NCI-H526 (cell line): ENCODE data around the gene SPTBN5.

Experiments
- DNase-seq, 2 experiments: peaks; one replicate each; lab custom pipeline; 2025; lab: John Stamatoyannopoulos, UW

Gene SPTBN5

DNA sequence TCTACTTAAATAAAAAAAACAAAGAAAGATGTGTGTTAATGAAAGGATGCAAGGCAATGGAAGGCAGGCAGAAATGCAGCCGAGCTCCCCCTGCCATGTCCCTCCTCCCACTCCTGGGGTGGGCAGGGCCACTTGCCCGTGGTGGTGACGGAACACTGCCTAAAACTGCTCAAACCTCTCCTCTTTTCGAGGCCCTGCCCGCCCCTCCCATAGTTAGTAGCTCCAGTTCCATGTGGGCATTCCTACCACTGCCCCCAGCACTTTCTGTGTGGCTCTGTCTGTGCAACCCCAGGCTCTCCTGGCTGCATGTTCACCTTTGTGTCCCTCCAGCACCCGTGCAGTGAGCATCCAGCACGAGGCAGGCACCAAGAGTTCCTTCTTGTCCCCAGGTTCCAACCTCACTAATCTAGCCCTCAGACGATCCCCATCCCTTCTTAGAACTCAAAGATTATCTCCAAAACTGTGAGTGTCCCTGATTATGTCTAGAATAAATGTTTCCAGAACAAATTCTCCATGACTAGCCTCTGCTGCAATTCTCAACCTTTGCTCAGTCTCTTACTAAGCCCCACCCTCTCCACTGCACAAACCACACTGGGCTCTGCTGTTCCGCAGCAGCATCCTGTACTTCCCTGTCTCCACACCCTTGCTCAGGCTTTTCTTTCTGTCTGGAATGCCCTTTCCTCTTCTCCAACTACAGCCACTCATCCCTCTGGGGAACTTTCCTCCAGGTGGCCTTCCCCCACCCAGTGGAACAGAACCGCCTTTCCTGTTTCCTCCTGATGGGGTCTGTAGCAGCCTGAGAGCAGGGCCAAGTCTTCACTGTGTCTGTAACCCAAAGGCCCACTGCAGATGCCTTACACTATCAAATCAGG lies 32.6 kb upstream of the SPTBN5 start:
- DNase-seq = no peak

GRCh38 chr15:41925086-41925608 lies 31.3 kb upstream of the SPTBN5 start:
- no peak for DNase-seq

- no peak for DNase-seq
These were observed 29.6 kb upstream of the SPTBN5 start for GRCh38 chr15:41923401-41923997.

- no peak for DNase-seq
These were observed 28.5 kb upstream of the SPTBN5 start for GRCh38 chr15:41922353-41922752.

DNA sequence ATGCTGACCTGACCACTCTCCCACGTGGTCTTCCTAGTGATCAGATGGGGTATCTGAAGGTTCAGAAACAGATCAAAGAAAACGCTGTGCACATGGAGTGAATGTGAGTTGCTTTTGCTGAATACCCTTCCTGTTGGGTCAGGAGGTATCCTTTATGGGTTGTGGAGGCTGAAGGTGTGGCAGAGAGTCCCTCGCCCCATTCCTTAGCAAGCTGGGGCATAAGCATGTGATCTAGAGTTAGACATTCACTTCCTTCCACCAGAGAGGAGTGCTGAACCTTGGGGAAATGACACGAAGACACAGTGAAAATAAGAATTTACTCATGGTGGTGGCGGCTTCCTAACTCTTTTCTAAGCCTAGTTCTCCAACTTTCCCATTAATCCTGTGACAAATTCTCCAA lies 27.8 kb upstream of the SPTBN5 start:
- DNase-seq = no peak

GRCh38 chr15:41921167-41921566 lies 27.3 kb upstream of the SPTBN5 start:
- no peak for DNase-seq

GRCh38 chr15:41919954-41920538 lies 26.2 kb upstream of the SPTBN5 start:
- DNase-seq = no peak

- DNase-seq = no peak
These were observed 25.5 kb upstream of the SPTBN5 start for GRCh38 chr15:41919201-41919820.

DNA sequence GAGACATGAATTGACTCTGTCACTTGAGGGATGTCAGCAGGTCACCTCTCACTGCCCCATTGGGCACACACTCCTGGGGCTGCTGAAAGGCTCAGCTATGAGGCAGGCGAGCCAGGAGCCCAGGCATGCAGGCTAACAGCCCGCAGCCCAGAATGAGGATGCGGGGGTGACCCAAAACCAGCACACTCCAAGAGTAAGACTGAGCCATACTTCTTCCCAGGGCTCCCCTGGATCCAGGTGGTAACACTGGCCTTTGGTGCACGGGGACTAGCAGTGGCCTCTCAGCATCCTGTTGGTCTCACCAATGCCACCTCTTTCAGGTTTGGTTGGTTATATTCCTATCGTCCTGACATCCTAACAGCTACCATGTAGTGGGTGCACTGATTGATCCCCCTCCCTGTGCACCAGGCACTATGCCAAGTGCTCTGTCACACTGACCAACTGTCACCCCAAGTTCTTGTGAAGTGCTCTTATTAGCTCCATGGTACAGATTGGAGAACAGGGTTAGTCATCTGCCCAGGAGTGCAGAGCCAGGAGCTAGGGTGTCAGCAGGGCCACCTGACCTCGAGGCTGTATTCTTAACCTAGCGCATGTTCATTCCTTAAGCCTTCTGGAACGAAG lies 24.8 kb upstream of the SPTBN5 start:
- no peak for DNase-seq

- DNase-seq = no peak
These were observed 24.0 kb upstream of the SPTBN5 start for GRCh38 chr15:41917767-41918430.

- no peak for DNase-seq
These were observed 21.6 kb upstream of the SPTBN5 start for GRCh38 chr15:41915255-41915994.

GRCh38 chr15:41914411-41914810 lies 20.6 kb upstream of the SPTBN5 start:
- no peak for DNase-seq

GRCh38 chr15:41913256-41913655 lies 19.4 kb upstream of the SPTBN5 start:
- no peak for DNase-seq

DNA sequence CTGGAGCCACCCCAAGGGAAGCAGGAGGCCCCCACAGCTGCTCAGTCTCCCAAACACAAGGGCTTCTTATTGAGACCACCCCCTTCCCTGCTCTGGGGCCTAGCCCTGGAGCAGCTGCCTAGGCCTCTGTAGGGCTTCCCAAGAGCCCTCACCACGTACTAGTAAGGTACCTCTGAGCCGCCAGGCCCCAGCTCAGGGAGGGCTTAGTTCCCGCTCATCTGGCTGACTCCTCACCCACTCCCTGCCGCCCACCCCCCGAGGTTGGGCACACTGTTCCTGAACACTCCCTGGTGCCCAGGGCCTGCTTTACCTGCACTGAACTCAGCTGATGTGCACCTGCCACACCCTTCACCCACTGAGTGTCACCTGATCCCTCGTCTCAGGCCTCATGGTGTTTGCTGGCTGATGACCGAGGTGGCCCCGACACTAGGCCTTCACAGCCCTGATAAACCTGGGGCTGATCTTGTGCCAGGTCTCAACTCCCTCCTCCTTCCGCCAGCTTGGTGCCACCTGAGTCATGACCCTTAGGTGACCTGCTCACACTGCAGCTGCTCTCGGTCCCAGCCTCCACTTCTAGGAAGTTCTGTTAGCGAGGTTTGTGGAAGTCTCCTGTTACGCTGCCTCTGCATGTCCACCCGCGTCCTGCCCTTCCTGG lies 18.0 kb upstream of the SPTBN5 start:
- no peak for DNase-seq

DNA sequence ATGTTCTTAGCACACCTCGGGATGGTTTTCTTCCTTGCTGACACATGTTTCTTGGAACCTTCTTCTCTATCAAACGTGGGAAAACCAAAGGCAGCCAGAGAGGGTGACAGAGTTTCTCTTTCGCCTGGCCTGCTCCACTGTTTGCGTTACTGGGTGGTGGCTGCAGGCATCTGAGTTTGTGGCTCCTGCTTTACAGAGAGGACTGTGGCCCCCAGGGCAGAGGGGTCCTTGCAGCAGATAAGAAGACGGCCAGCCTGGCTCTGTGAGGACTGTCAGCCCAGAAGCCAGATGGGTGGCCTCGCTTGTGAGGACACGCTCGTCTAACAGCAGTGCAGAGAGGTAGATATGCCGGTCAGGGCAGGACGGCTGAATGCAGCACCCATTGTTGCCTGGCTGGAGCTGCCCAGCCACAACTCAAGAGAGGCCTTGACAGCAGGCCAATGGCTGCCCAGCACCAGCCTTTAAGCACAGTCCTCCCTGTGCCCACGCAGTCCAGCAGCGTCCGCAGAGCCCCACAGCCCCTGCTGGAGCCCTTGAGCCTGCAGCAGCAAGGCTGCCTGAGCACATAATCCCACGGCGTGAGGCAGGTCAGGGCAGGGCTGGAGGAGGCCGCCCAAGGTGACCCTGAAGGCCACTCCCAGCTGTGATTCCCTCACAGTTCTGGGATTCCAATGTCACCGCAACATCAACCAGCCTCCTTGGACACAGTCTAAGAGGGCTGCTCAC lies 15.0 kb upstream of the SPTBN5 start:
- DNase-seq = no peak

DNA sequence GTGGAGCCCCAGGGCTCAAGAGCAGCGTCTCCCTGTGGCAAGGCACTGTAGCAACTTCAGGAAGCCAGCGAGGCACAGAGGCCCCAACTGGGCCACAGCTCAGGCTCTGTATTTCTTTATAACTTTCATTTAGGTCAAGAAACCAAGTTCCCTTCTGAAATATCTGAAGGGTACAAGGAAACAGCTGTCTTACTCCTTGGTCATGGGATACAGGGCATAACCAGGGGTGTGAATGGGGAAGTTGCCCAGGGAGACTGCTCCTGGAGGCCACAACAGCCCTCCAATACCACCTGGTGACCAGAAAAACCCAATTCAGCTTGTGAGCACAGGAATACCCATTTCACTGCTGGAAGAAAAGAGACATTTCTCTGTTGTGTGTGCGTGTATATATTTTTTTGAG lies 13.3 kb upstream of the SPTBN5 start:
- no peak for DNase-seq

DNA sequence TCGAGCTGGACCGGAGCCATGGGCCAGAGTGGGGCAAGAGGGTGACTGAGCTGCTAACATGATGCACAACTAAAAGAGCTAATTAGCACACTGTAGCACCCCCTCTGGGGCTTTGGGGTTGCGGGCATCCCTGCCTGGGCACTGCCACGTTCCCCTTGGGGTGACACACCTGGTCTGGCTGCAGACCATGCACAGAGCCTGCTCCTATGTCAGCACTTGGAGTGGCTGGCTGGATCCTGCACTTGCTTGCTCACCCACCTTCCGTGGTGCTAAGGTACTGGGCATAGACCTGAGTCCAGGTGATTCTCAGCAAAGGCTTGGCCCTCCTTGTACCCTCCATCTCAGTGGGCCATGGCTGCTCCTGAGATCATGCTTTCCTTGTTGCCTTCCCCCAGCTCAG lies 12.8 kb upstream of the SPTBN5 start:
- DNase-seq = no peak

- DNase-seq = no peak
These were observed 11.4 kb upstream of the SPTBN5 start for GRCh38 chr15:41905036-41905793.

DNA sequence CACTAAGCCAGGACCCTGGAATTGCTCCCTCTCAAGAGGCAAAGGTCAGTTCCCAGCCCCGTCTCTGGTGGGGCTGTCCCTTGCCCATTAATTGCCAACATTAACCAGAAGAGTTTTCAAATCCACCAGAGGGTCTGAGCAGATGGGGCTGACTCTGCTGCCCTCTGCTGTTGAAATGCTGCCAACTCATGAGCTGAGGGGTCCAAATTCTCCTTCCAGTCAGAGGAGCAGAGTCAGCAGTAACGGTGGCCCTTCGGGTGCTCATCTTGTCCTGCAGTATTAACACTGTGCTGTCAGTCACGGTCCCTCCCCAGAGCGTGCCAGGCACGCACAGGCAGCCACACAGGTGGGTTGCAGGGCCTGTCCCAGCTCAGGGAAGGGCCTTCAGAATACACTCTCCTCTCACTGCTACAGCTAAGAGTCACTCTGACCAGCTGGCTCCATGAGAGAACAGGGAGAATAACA lies 10.7 kb upstream of the SPTBN5 start:
- peak; percentile 33 to 74 for DNase-seq
